ENCODE measurements around the gene EEF1G. TPM values are rescaled to one million over a fixed set of nuclear protein-coding genes. Genes with fewer than 3 reads are reported as not detected.

The EEF1G gene
- total RNA-seq, 4 donors from 2014 or later = 1,070 to 1,712 (median 1,374) TPM

- Histone ChIP-seq H3K9me3 (no peaks in the 10 kb centered on the region), H3K36me3 (peaks cover 0 to 92% of the 10 kb centered on the region in 2 donors), H3K4me1 (peaks cover 0 to 8% (median 0%) of the 10 kb centered on the region in 3 donors), H3K4me3 (no peak overlapping the region), H3K27ac (no peak overlapping the region), H3K27me3 (no peaks in the 10 kb centered on the region)
- ATAC-seq = no peak
- 81 to 90% methylated on average over 2 to 6 of the region's 18 CpGs for WGBS, 2 donors (ENCODE audit: low coverage in 1 of 2)
- TF ChIP-seq CTCF (IDR thresholded peaks at IDR 0.05) (no peak), EP300 (IDR thresholded peaks at IDR 0.05) (no peak), POLR2A (IDR thresholded peaks at IDR 0.05) (no peak), POLR2AphosphoS5 (IDR thresholded peaks at IDR 0.05) (no peak)
These were observed 7.4 kb upstream of the EEF1G start for GRCh38 chr11:62580959-62581715.

GRCh38 chr11:62579252-62579651 lies 5.6 kb upstream of the EEF1G start:
- Histone ChIP-seq H3K9me3 (no peaks in the 10 kb centered on the region), H3K27me3 (no peaks in the 10 kb centered on the region), H3K27ac (no peak overlapping the region), H3K4me1 (peaks cover 0 to 27% (median 13%) of the 10 kb centered on the region in 3 donors), H3K4me3 (no peak overlapping the region), H3K36me3 (peaks cover 0 to 80% of the 10 kb centered on the region in 2 donors)
- WGBS, 2 donors (ENCODE audit: low coverage in 1 of 2) = 90 to 92% methylated on average over 2 of the region's 2 CpGs
- TF ChIP-seq POLR2A (IDR thresholded peaks at IDR 0.05) = no peak
- TF ChIP-seq POLR2AphosphoS5 (IDR thresholded peaks at IDR 0.05) = no peak
- no peak for TF ChIP-seq EP300 (IDR thresholded peaks at IDR 0.05)
- TF ChIP-seq CTCF (IDR thresholded peaks at IDR 0.05) = no peak
- no peak for ATAC-seq

GRCh38 chr11:62578541-62578940 lies 4.8 kb upstream of the EEF1G start:
- TF ChIP-seq EP300 (IDR thresholded peaks at IDR 0.05) (no peak), POLR2A (IDR thresholded peaks at IDR 0.05) (no peak), POLR2AphosphoS5 (IDR thresholded peaks at IDR 0.05) (no peak), CTCF (IDR thresholded peaks at IDR 0.05) (no peak)
- Histone ChIP-seq H3K36me3 (peaks cover 0 to 75% of the 10 kb centered on the region in 2 donors), H3K9me3 (no peaks in the 10 kb centered on the region), H3K27me3 (no peaks in the 10 kb centered on the region), H3K4me3 (no peak overlapping the region), H3K4me1 (peaks cover 0 to 28% (median 13%) of the 10 kb centered on the region in 3 donors), H3K27ac (peak overlapping the region in 1 of 4 donors; percentile 94)
- WGBS, 2 donors (ENCODE audit: low coverage in 1 of 2) = 94 to 100% methylated on average over 2 to 7 of the region's 11 CpGs
- ATAC-seq = no peak

- no peaks in the 10 kb centered on the region for H3K27me3 ChIP-seq
- no peak for ATAC-seq
- H3K4me3 ChIP-seq = no peak overlapping the region
- WGBS, 2 donors (ENCODE audit: low coverage in 1 of 2) = 63 to 78% methylated on average over 5 to 6 of the region's 12 CpGs
- peaks cover 0 to 37% (median 21%) of the 10 kb centered on the region in 3 donors for H3K4me1 ChIP-seq
- TF ChIP-seq CTCF (IDR thresholded peaks at IDR 0.05) (no peak), EP300 (IDR thresholded peaks at IDR 0.05) (no peak), POLR2A (IDR thresholded peaks at IDR 0.05) (no peak), POLR2AphosphoS5 (IDR thresholded peaks at IDR 0.05) (peak; percentile 37)
- no peaks in the 10 kb centered on the region for H3K9me3 ChIP-seq
- H3K27ac ChIP-seq = peak overlapping the region in 3 of 4 donors; percentile 66 to 94 (median 93)
- H3K36me3 ChIP-seq = peaks cover 0 to 68% of the 10 kb centered on the region in 2 donors
These were observed 3.5 kb upstream of the EEF1G start for GRCh38 chr11:62577046-62577714.
